SKM-1 (cell line): ENCODE results near the gene STAC2.
"Not testable (repeated sequence)": the region's sequence is repeated elsewhere in the genome, so short reads cannot be mapped to it uniquely, and the experiment has no call there.

Experiments
- DNase-seq: peaks from one replicate; lab custom pipeline; 2025; ENCODE audit not compliant: unreplicated experiment; lab: John Stamatoyannopoulos, UW

STAC2 gene

GRCh38 chr17:39225308-39225958 is at the start of gene STAC2:
STAC2 (minus strand) TSS chr17:39225945; CDS start chr17:39225502, 443 bp downstream.
- no peak for DNase-seq

- DNase-seq, result no peak
These were observed 45.8 kb upstream of the STAC2 start for GRCh38 chr17:39271546-39271945.

- DNase-seq, result no peak
These were observed 45.2 kb upstream of the STAC2 start for GRCh38 chr17:39270923-39271322.

GRCh38 chr17:39264119-39264518 is 38.4 kb upstream of the STAC2 start:
- no peak for DNase-seq

- DNase-seq, result no peak
These were observed 35.5 kb upstream of the STAC2 start for GRCh38 chr17:39261286-39261685.

GRCh38 chr17:39252788-39253460 is 27.2 kb upstream of the STAC2 start:
- DNase-seq, result no peak

- no peak for DNase-seq
These were observed 26.3 kb upstream of the STAC2 start for GRCh38 chr17:39251997-39252396.

- DNase-seq, result not testable (repeated sequence)
These were observed 24.3 kb upstream of the STAC2 start for GRCh38 chr17:39250076-39250475.

GRCh38 chr17:39246274-39246673 is 20.5 kb upstream of the STAC2 start:
- no peak for DNase-seq

- peak; percentile 43 for DNase-seq
These were observed 19.1 kb upstream of the STAC2 start for GRCh38 chr17:39244600-39245570.

GRCh38 chr17:39244016-39244599 is 18.4 kb upstream of the STAC2 start:
- no peak for DNase-seq

GRCh38 chr17:39243155-39243554 is 17.4 kb upstream of the STAC2 start:
- DNase-seq, result no peak

GRCh38 chr17:39240631-39241030 is 14.9 kb upstream of the STAC2 start:
- DNase-seq, result no peak

- DNase-seq, result no peak
These were observed 14.0 kb upstream of the STAC2 start for GRCh38 chr17:39239640-39240314.

- DNase-seq, result no peak
These were observed 12.7 kb upstream of the STAC2 start for GRCh38 chr17:39238311-39238972.

GRCh38 chr17:39237586-39237985 is 11.8 kb upstream of the STAC2 start:
- no peak for DNase-seq

- DNase-seq, result no peak
These were observed 11.3 kb upstream of the STAC2 start for GRCh38 chr17:39236981-39237441.

GRCh38 chr17:39236450-39236927 is 10.7 kb upstream of the STAC2 start:
- DNase-seq, result no peak

- peak; percentile 92 for DNase-seq
These were observed 10.1 kb upstream of the STAC2 start for GRCh38 chr17:39235555-39236449.
